ENCODE data around the gene EIF4G2.

GRCh38 chr11:10763766-10764165, 45.0 kb downstream of the EIF4G2 start:
- TF ChIP-seq CTCF (conservative IDR thresholded peaks at IDR 0.05; ENCODE audit: low read depth in 2 of 2) (no peak), JUNB (IDR thresholded peaks at IDR 0.05; ENCODE audit: unreplicated experiment) (no peak), EZH2phosphoT487 (IDR thresholded peaks at IDR 0.05; ENCODE audit: unreplicated experiment) (no peak), POLR2AphosphoS5 (IDR thresholded peaks at IDR 0.05; ENCODE audit: low read depth) (no peak), EZH2 (IDR thresholded peaks at IDR 0.05; ENCODE audit: low read depth, unreplicated experiment) (no peak)

All from GM23338 (cell line).